Measurements from ENCODE around the gene NLRP9. TPM values are rescaled to one million over a fixed set of nuclear protein-coding genes. Genes with fewer than 3 reads are reported as not detected.

The NLRP9 gene
- total and polyA plus RNA-seq, 2 of the 8 experiments (the other 6 are each of a cell fraction or from before 2014, with no cell fraction given), result not detected

GRCh38 chr19:55689411-55690108 lies 48.6 kb downstream of the NLRP9 start:
- Histone ChIP-seq H4K5ac (ENCODE audit: insufficient read length, low read depth, low read length) (no peak overlapping the region), H2BK120ac (replicated peaks; ENCODE audit: low read depth, low read length) (no peak overlapping the region), H3K27me3 (replicated peaks in 1 of 4; ENCODE audit: control insufficient read depth in 3 of 4, extremely low read depth in 1 of 4, insufficient read depth in 3 of 4, low read length in 3 of 4) (no peaks in the 10 kb centered on the region; a peak in 1 of 7 replicates), H3K4me3 (ENCODE audit: extremely low read depth in 1 of 4, insufficient read depth in 2 of 4, low read depth in 3 of 4, low read length in 4 of 4) (no peak overlapping the region), H3K18ac (ENCODE audit: extremely low read depth, low read length) (no peak overlapping the region), H3K79me2 (ENCODE audit: control insufficient read depth in 1 of 2, insufficient read depth in 2 of 2, low read length in 2 of 2) (peaks cover 0 to 10% of the 10 kb centered on the region in 2 experiments; a peak in 1 of 4 replicates), H3K9ac (replicated peaks in 1 of 4; ENCODE audit: extremely low read depth in 1 of 4, low read depth in 3 of 4, low read length in 3 of 4) (no peak overlapping the region), H3K4ac (replicated peaks; ENCODE audit: insufficient read length, low read depth, low read length) (no peak overlapping the region), H3K9me3 (ENCODE audit: insufficient read depth in 2 of 2, low read depth in 1 of 2, low read length in 1 of 2) (no peaks in the 10 kb centered on the region), H2BK20ac (ENCODE audit: low read length) (no peak overlapping the region), H3K23ac (ENCODE audit: insufficient read length) (no peak overlapping the region), H3K56ac (replicated peaks; ENCODE audit: insufficient read length, low read depth, low read length) (no peak overlapping the region), H2BK15ac (ENCODE audit: low read length) (no peak overlapping the region), H4K91ac (replicated peaks; ENCODE audit: insufficient read length, low read length) (no peak overlapping the region), H2AFZ (ENCODE audit: low read length) (no peak overlapping the region), H3K36me3 (ENCODE audit: control insufficient read depth in 2 of 4, insufficient read depth in 4 of 4, low read length in 3 of 4) (peaks cover 2 to 56% (median 17%) of the 10 kb centered on the region in 4 experiments; a peak in 6 of 8 replicates), H3K14ac (ENCODE audit: insufficient read length) (no peak overlapping the region), H4K20me1 (replicated peaks in 1 of 2; ENCODE audit: control insufficient read depth in 1 of 2, insufficient read depth in 2 of 2, low read length in 2 of 2) (peaks cover 1 to 35% of the 10 kb centered on the region in 2 experiments), H3K23me2 (ENCODE audit: low read depth, low read length) (no peaks in the 10 kb centered on the region), H2AK5ac (ENCODE audit: low read depth, low read length) (no peak overlapping the region), H3K79me1 (ENCODE audit: low read depth, low read length) (peaks cover 3% of the 10 kb centered on the region), H3K4me1 (replicated peaks in 1 of 4; ENCODE audit: control insufficient read depth in 3 of 4, insufficient read depth in 4 of 4, low read length in 3 of 4) (no peaks in the 10 kb centered on the region), H2BK5ac (ENCODE audit: low read depth, low read length) (no peak overlapping the region), H3K27ac (ENCODE audit: low read depth, low read length) (no peak overlapping the region), H3K4me2 (ENCODE audit: insufficient read depth in 1 of 2, low read depth in 2 of 2, low read length in 2 of 2) (no peak overlapping the region), H2BK12ac (ENCODE audit: low read depth, low read length) (no peak overlapping the region), H4K8ac (ENCODE audit: extremely low read depth, insufficient read depth, low read length) (no peak overlapping the region)
- no peak for FAIRE-seq
- ChIA-PET CTCF (ENCODE audit: partially characterized antibody) (no interaction called here), POLR2A (ENCODE audit: partially characterized antibody) (no interaction called here)
- WGBS, 2 experiments (ENCODE audit: extremely low coverage in 1 of 2, insufficient coverage in 1 of 2, insufficient read length in 1 of 2, insufficient replicate concordance in 2 of 2, low coverage in 1 of 2, low lambda C conversion rate in 2 of 2, missing lambda C conversion rate in 1 of 2), result 92% methylated on average over 12 of the region's 35 CpGs; no CpG with 5 or more reads in 1 of the 2 experiments
- DNase-seq (ENCODE audit: low read depth in 1 of 2, low spot score in 2 of 2), result no peak
- TF ChIP-seq, protein P1, sequence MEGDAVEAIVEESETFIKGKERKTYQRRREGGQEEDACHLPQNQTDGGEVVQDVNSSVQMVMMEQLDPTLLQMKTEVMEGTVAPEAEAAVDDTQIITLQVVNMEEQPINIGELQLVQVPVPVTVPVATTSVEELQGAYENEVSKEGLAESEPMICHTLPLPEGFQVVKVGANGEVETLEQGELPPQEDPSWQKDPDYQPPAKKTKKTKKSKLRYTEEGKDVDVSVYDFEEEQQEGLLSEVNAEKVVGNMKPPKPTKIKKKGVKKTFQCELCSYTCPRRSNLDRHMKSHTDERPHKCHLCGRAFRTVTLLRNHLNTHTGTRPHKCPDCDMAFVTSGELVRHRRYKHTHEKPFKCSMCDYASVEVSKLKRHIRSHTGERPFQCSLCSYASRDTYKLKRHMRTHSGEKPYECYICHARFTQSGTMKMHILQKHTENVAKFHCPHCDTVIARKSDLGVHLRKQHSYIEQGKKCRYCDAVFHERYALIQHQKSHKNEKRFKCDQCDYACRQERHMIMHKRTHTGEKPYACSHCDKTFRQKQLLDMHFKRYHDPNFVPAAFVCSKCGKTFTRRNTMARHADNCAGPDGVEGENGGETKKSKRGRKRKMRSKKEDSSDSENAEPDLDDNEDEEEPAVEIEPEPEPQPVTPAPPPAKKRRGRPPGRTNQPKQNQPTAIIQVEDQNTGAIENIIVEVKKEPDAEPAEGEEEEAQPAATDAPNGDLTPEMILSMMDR (IDR thresholded peaks at IDR 0.05; ENCODE audit: control extremely low read depth in 1 of 3, insufficient read depth in 1 of 3, low read depth in 1 of 3, low read length in 3 of 3), result no peak
- no peak for TF ChIP-seq POLR2A (IDR thresholded peaks at IDR 0.05; ENCODE audit: control extremely low read depth in 1 of 2, low read depth in 2 of 2, low read length in 2 of 2)
- no peak for TF ChIP-seq SP4 (IDR thresholded peaks at IDR 0.05; ENCODE audit: low read length)
- TF ChIP-seq TBP (IDR thresholded peaks at IDR 0.05; ENCODE audit: low read depth, low read length), result no peak
- no peak for TF ChIP-seq CHD1 (IDR thresholded peaks at IDR 0.05; ENCODE audit: low read depth, low read length)
- no peak for TF ChIP-seq BRCA1 (IDR thresholded peaks at IDR 0.05; ENCODE audit: low read depth, low read length)
- TF ChIP-seq TCF12 (IDR thresholded peaks at IDR 0.05; ENCODE audit: low read depth, low read length), result no peak
- no peak for TF ChIP-seq CBX8 (IDR thresholded peaks at IDR 0.05; ENCODE audit: borderline replicate concordance, low read depth, low read length)
- no peak for TF ChIP-seq RXRA (IDR thresholded peaks at IDR 0.05; ENCODE audit: insufficient read depth, low read depth, low read length)
- TF ChIP-seq EGR1 (IDR thresholded peaks at IDR 0.05; ENCODE audit: borderline replicate concordance, low read depth, low read length), result no peak
- TF ChIP-seq PHF8 (conservative IDR thresholded peaks at IDR 0.05; ENCODE audit: low read depth, low read length), result no peak
- no peak for TF ChIP-seq HDAC6 (IDR thresholded peaks at IDR 0.05; ENCODE audit: low read depth, low read length)

All from H1 (cell line).